Subcutaneous adipose tissue (tissue), 4 donors: Measurements from ENCODE around the gene GPC6. TPM values are rescaled to one million over a fixed set of nuclear protein-coding genes. Genes with fewer than 3 reads are reported as not detected.

Experiments
- total RNA-seq, 4 donors: library from RNA; depleted of rRNA; stranded (reverse); fragments of >200 nt; gene quantifications; one replicate each; pipeline ENCODE4 v1.1.0, GENCODE V29; 2016
- TF ChIP-seq, protein P1 (sequence below): fragments of 450-650 bp; IDR thresholded peaks from one replicate; pipeline ENCODE4 v1.5.1; 2016; ENCODE audit warnings: low read depth, mild to moderate bottlenecking, control low read depth, antibody characterized with exemption, moderate library complexity

The GPC6 gene
- total RNA-seq, 4 donors from 2014 or later, result 16.2 to 30.6 (median 26.9) TPM

DNA sequence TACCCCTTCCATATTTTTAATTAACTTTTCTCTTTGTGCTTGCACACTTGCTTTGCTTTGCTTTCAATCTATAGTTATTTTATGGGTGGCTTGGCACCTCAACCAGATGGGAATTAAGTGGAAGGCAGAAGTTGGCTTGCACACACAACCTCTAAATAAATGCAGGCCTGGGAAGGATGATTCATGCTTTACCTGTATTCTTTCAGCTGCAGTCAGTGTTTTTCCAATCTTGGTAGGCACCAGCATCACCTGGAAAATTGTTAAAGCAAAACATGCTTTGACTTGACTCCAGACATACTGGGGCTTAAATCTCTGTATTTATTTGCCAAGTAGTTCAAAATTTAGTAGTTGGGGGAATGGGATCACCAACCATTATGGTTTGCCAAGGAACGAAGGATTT is 543.0 kb downstream of the GPC6 start:
- TF ChIP-seq, protein P1, sequence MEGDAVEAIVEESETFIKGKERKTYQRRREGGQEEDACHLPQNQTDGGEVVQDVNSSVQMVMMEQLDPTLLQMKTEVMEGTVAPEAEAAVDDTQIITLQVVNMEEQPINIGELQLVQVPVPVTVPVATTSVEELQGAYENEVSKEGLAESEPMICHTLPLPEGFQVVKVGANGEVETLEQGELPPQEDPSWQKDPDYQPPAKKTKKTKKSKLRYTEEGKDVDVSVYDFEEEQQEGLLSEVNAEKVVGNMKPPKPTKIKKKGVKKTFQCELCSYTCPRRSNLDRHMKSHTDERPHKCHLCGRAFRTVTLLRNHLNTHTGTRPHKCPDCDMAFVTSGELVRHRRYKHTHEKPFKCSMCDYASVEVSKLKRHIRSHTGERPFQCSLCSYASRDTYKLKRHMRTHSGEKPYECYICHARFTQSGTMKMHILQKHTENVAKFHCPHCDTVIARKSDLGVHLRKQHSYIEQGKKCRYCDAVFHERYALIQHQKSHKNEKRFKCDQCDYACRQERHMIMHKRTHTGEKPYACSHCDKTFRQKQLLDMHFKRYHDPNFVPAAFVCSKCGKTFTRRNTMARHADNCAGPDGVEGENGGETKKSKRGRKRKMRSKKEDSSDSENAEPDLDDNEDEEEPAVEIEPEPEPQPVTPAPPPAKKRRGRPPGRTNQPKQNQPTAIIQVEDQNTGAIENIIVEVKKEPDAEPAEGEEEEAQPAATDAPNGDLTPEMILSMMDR, result no peak

GRCh38 chr13:93771227-93771626 is 544.6 kb downstream of the GPC6 start:
- TF ChIP-seq, protein P1, result no peak

DNA sequence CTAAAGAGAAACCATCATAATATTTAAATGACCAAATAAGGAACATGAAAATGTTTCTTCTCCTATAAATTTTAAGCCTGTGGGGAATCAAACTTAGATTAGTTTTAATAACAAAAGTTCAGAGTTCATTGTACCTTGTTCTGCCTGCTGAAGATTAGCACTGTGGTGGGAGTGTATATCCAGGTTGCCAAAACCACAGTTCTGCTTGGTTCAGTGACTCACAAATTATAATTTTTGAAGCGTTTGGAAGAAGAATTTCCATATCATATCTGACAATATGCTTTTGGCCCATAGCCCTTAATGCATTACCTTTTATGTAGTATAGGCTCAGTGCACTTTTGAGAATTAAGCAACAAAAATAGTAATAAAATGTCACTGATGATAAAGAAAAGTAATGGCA is 545.2 kb downstream of the GPC6 start:
- TF ChIP-seq, protein P1, result no peak

- TF ChIP-seq, protein P1, result no peak
Measured at GRCh38 chr13:93774506-93774905, 547.9 kb downstream of the GPC6 start.

- TF ChIP-seq, protein P1, result no peak
Measured at GRCh38 chr13:93775027-93775426, 548.4 kb downstream of the GPC6 start.

DNA sequence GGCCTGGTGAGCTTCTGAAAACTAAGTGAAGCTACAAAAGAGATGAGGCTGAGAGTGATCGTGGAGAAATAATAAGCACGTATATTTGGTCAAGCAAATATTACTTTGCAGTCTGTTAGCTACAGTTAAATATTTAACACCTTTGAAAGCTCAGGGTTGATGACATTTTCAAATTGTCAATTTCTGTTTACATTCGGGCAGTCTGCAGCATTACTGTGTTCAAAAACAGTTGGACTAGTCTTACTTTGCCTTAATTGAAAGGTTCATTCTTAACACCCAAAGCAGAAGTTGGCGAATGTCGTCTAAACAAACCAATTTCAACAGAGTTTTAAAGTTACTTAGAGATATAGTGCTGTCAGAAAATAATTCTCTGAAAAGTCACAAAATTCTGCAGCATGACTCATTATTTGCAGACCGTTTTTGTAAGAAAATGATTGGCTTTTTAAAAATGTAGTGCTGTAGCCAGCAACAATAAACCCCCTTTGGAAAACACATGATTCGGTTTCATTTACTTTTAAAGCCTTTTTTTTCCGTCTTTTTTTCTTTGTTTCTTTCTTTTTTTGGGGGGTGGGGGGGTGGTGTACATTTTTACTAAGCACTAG is 549.0 kb downstream of the GPC6 start:
- TF ChIP-seq, protein P1, result no peak

- TF ChIP-seq, protein P1, result no peak
Measured at GRCh38 chr13:93776936-93777335, 550.3 kb downstream of the GPC6 start.
